SJCRH30 (cell line): Measurements from ENCODE around the gene STK32B. TPM values are rescaled to one million over a fixed set of nuclear protein-coding genes. Genes with fewer than 3 reads are reported as not detected.

ENCODE experiments used
- DNase-seq, 2 experiments: peaks; one replicate each; pipeline ENCODE4 v3.0.0-alpha.2; 2015 to 2020
- H3K27ac ChIP-seq: fragments of 250-450 bp; sonication (Bioruptor Pico); 2 replicates; pipeline ENCODE4 v1.5.1; 2020; ENCODE audit warnings: mild to moderate bottlenecking, moderate library complexity
- H3K27me3 ChIP-seq: fragments of 250-450 bp; sonication (Bioruptor Pico); 2 replicates; pipeline ENCODE4 v1.5.1; 2020; ENCODE audit warnings: mild to moderate bottlenecking, moderate library complexity
- H3K36me3 ChIP-seq: fragments of 250-450 bp; sonication (Bioruptor Pico); 2 replicates; pipeline ENCODE4 v1.5.1; 2020; ENCODE audit warnings: mild to moderate bottlenecking, moderate library complexity
- H3K4me1 ChIP-seq: fragments of 250-450 bp; sonication (Bioruptor Pico); 2 replicates; pipeline ENCODE4 v1.5.1; 2020; ENCODE audit warnings: mild to moderate bottlenecking, moderate library complexity
- H3K4me3 ChIP-seq: fragments of 250-450 bp; sonication (Bioruptor Pico); 2 replicates; pipeline ENCODE4 v1.5.1; 2020; ENCODE audit warnings: mild to moderate bottlenecking, moderate library complexity
- H3K9me3 ChIP-seq: fragments of 250-450 bp; sonication (Bioruptor Pico); replicated peaks from 2 replicates; pipeline ENCODE4 v1.5.1; 2020; ENCODE audit warnings: mild to moderate bottlenecking, moderate library complexity
- total RNA-seq: library from RNA; depleted of rRNA; stranded (reverse); fragments of >200 nt; shearing (Covaris generic); gene quantifications from 2 replicates; pipeline ENCODE4 v1.2.3, GENCODE V29; 2014

STK32B gene
- total RNA-seq, 1 experiment from 2014 or later = 0.20 TPM

DNA sequence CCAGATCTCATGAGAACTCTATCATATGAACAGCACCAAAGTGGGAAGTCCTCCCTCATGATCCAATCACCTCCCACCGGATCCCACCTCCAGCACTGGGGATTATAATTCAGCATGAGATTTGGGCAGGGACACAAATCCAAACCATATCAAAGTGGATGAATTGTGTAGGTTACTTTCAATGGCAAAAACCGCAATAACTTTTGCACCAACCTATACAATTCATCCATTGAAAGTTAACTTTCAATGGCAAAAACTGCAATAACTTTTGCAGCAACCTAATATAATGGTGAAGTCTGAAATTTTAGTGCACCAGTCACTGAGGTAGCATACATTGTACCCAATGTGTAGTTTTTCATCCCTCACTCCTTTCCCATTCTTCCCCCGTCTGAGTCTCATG lies 16.6 kb downstream of the STK32B start:
- no peak overlapping the region for H3K27ac ChIP-seq
- no peak overlapping the region for H3K4me3 ChIP-seq
- H3K9me3 ChIP-seq = no peaks in the 10 kb centered on the region
- no peaks in the 10 kb centered on the region for H3K4me1 ChIP-seq
- no peaks in the 10 kb centered on the region for H3K36me3 ChIP-seq
- no peak for DNase-seq
- H3K27me3 ChIP-seq = no peaks in the 10 kb centered on the region

DNA sequence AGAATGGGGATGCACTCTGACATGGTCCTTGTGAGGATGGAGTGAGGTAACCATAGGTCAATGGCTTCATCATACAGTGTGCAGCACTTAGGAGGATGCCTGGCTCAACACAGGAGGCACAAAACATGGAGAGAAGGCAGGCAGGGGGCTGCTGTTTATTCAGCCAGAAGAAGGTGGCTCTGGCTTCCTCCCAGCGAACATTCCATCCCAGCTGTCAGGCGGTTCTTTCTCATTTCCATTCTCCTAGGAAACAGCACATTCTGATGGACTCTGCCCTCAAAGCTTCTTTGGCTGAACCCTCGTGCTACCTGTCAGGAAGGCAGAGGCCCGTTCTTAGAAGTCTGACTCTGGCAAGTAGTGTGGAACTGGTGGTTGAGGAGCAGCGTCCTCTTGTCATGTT lies 18.6 kb downstream of the STK32B start:
- no peaks in the 10 kb centered on the region for H3K36me3 ChIP-seq
- DNase-seq = no peak
- no peaks in the 10 kb centered on the region for H3K4me1 ChIP-seq
- H3K27me3 ChIP-seq = no peaks in the 10 kb centered on the region
- no peak overlapping the region for H3K4me3 ChIP-seq
- no peak overlapping the region for H3K27ac ChIP-seq
- H3K9me3 ChIP-seq = no peaks in the 10 kb centered on the region

DNA sequence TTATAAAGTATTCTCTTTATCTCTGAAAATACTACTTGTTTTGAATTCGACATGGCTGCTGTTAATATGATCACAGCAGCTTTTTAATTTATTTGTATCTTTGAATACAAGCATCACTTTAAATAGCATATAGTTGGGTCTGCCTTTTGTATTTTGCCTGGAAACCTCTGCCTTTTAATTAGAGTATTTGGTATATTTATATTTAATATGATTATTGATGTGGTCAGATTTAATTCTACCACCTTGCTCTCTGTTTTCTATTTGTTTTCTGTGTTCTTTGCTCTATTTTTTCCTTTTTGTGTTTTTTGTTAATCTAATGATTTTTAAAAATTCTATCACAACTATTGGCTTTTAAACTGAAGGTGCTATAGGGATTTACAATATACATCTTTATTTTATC lies 21.7 kb downstream of the STK32B start:
- no peak overlapping the region for H3K4me3 ChIP-seq
- H3K9me3 ChIP-seq = no peaks in the 10 kb centered on the region
- DNase-seq = no peak
- H3K36me3 ChIP-seq = no peaks in the 10 kb centered on the region
- H3K27ac ChIP-seq = no peak overlapping the region
- H3K4me1 ChIP-seq = no peaks in the 10 kb centered on the region
- H3K27me3 ChIP-seq = no peaks in the 10 kb centered on the region

GRCh38 chr4:5078009-5078408 lies 26.7 kb downstream of the STK32B start:
- DNase-seq = peak in 1 of 2 experiments; percentile 9
- no peaks in the 10 kb centered on the region for H3K27me3 ChIP-seq
- H3K36me3 ChIP-seq = no peaks in the 10 kb centered on the region
- H3K9me3 ChIP-seq = no peaks in the 10 kb centered on the region
- no peaks in the 10 kb centered on the region for H3K4me1 ChIP-seq
- H3K4me3 ChIP-seq = no peak overlapping the region
- H3K27ac ChIP-seq = no peak overlapping the region

DNA sequence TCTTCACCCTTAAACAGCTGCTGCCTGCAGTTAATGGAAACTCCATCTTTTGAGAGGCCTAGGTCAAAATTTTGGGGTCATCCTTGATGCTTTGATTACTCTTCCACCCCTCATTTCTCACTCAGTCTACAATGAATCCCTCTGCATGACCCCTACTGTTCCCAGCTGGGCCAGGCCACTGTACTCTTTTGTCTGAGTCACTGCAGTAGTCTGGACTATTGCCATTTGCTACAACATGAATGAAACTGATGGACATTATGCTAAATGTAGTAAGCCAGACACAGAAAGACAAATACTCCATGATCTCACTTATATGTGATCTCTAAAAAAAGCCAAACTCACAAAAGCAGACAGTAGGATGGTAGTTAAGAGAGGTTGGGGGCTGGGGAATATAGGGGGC lies 28.3 kb downstream of the STK32B start:
- H3K4me1 ChIP-seq = no peaks in the 10 kb centered on the region
- H3K27ac ChIP-seq = no peak overlapping the region
- no peak for DNase-seq
- no peak overlapping the region for H3K4me3 ChIP-seq
- H3K9me3 ChIP-seq = no peaks in the 10 kb centered on the region
- H3K27me3 ChIP-seq = no peaks in the 10 kb centered on the region
- H3K36me3 ChIP-seq = no peaks in the 10 kb centered on the region

DNA sequence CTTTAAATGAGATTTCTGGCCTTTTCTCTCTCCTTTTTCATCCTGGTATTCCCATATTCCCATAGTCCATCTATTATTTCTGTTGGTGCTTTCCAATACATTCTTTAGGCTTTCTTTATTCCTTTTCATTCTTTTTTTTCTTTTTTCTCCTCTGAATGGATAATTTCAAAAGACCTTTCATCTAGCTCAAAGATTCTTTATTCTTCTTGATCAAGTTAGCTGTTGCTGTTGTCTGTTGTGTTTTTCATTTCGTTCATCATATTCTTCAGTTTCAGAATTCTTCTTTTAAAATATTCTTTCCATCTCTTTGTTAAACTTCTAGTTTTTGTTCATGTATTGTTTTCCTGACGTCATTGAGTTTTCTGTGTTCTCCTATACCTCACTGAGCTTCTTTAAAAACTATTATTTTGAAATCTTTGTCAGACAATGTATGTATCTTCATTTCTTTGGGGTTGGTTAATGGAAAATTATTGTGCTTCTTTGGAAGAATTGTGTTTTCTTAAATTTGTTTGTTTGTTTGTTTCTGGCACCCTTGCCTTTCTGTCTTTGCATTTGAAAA lies 30.2 kb downstream of the STK32B start:
- H3K27ac ChIP-seq = no peak overlapping the region
- H3K27me3 ChIP-seq = no peaks in the 10 kb centered on the region
- H3K9me3 ChIP-seq = no peaks in the 10 kb centered on the region; the same call in 1 of the 2 replicates
- no peak for DNase-seq
- H3K36me3 ChIP-seq = no peaks in the 10 kb centered on the region
- H3K4me3 ChIP-seq = no peak overlapping the region
- no peaks in the 10 kb centered on the region for H3K4me1 ChIP-seq

DNA sequence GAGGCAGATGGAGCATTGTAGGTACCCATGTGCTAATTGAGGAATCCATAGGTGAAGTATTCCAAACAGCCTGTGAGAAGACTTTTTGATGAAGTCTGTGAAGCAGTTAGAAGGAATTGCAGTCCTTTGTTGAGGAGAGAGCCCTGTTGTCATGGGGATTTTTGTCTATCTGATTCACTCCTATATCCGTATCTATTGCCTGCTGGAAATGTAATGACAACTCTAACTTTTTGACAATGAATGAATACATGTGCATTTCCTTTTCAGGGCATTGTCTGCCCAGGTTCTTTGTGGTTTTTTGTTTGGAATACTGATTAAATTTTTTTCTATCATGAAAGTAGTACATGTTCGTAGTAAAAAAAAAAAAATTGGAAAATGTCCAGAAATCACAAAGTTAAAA lies 31.1 kb downstream of the STK32B start:
- Histone ChIP-seq H3K27me3 (no peaks in the 10 kb centered on the region), H3K9me3 (no peaks in the 10 kb centered on the region; the same call in 1 of the 2 replicates), H3K36me3 (no peaks in the 10 kb centered on the region), H3K4me3 (no peak overlapping the region), H3K4me1 (no peaks in the 10 kb centered on the region), H3K27ac (no peak overlapping the region)
- no peak for DNase-seq

DNA sequence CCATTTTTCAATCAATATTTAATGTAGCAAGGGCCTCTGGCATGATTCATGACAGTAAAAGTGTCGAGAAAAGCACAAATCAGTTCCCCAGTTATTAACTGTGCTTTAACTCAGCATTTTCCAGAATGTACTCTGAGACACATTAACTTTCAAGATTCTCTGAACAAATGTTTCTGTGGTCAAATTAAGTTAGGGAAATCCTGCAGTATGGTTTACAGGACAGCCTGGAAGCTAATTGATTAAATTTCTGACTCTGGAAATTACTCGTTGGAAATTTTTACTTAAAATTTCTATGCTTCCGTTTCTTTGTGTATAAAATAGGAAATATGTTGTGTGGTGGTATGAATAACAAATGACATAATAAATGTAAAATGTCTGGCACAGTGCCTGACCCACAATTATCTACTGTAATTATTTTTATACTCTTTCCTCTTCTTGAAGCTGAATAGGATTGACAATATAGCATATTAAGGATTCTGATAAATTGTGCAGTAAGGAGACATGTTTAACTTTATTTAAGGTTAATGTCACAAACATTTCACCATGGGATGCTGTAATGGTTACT lies 33.7 kb downstream of the STK32B start:
- no peak for DNase-seq
- Histone ChIP-seq H3K4me1 (no peaks in the 10 kb centered on the region), H3K9me3 (peaks cover 5% of the 10 kb centered on the region; the same call in 1 of the 2 replicates), H3K36me3 (no peaks in the 10 kb centered on the region), H3K27ac (no peak overlapping the region), H3K4me3 (no peak overlapping the region), H3K27me3 (no peaks in the 10 kb centered on the region)

- no peaks in the 10 kb centered on the region for H3K36me3 ChIP-seq
- H3K27ac ChIP-seq = no peak overlapping the region
- no peak overlapping the region for H3K4me3 ChIP-seq
- DNase-seq = no peak
- H3K27me3 ChIP-seq = no peaks in the 10 kb centered on the region
- peaks cover 5% of the 10 kb centered on the region; the same call in 1 of the 2 replicates for H3K9me3 ChIP-seq
- H3K4me1 ChIP-seq = no peaks in the 10 kb centered on the region
Observed at GRCh38 chr4:5086535-5086934, 35.3 kb downstream of the STK32B start.

DNA sequence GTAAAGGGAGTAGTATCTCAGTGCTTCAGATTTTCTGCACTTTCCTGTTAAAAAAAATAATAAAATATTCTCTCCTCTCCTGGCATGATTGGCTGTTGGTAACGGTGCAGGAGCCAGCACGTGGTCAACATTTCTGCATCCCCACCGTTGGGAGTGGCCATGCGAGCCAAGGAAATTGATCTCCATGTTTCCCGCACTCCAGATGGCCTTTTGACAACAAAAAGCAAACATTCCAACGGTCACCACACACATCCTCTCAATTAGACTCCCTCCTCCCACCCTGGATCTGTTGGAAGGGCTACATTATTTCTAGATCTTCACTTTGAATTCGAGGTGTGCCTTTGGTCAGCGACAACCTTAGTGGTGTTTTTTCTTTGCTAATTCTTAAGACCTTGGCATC lies 45.0 kb downstream of the STK32B start:
- H3K4me1 ChIP-seq = no peaks in the 10 kb centered on the region
- DNase-seq = no peak
- no peak overlapping the region for H3K4me3 ChIP-seq
- H3K27ac ChIP-seq = no peak overlapping the region
- no peaks in the 10 kb centered on the region for H3K27me3 ChIP-seq
- H3K36me3 ChIP-seq = no peaks in the 10 kb centered on the region
- no peaks in the 10 kb centered on the region; the same call in 1 of the 2 replicates for H3K9me3 ChIP-seq

DNA sequence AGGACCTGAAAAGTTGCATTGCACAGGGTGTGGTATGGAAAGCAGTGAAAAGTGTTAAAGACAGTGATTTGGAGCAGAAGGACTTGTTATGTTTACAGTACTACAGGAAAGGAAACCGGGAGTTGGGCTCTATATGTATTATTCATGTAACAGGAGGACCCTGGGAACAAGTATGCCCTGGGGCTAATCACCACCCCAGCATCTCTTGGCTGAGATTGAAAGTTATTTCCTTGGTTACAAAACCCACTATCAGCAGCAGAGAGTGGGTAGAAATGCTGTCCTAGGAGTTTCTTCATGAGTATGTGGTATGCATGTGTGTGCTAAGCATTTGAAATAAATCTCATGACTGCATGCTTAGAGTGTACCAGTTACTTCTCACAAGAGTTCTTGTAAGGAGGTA lies 46.9 kb downstream of the STK32B start:
- no peaks in the 10 kb centered on the region for H3K4me1 ChIP-seq
- no peak overlapping the region for H3K4me3 ChIP-seq
- H3K9me3 ChIP-seq = no peaks in the 10 kb centered on the region; the same call in 1 of the 2 replicates
- H3K27me3 ChIP-seq = no peaks in the 10 kb centered on the region
- no peak overlapping the region for H3K27ac ChIP-seq
- H3K36me3 ChIP-seq = no peaks in the 10 kb centered on the region
- DNase-seq = peak in 1 of 2 experiments; percentile 27

DNA sequence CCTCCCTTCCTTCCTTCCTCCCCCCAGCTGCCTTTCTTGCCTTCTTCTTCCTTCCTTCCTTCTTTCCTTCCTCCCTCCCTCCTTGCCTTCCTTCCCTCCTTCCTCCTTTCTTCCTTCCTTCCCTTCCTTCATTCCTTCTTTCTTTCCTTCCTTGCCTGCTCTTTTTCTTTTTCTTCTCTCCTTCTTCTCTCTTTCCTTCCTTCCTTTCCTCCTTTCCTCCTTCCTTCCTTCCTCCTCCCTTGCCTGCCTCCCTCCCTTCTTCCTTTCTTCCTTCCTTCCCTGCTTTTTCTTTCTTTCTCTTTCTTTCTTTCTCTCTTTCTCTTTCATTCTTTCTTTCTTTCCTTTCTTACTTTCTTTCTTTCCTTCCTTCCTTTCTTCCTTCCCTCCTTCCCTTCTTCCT lies 49.1 kb downstream of the STK32B start:
- no peak for DNase-seq
- Histone ChIP-seq H3K27me3 (no peaks in the 10 kb centered on the region), H3K4me1 (no peaks in the 10 kb centered on the region)

GRCh38 chr4:5100986-5101385 lies 49.7 kb downstream of the STK32B start:
- H3K27ac ChIP-seq = no peak overlapping the region
- H3K27me3 ChIP-seq = no peaks in the 10 kb centered on the region
- H3K4me1 ChIP-seq = no peaks in the 10 kb centered on the region
- no peak for DNase-seq
- H3K36me3 ChIP-seq = no peaks in the 10 kb centered on the region
- H3K9me3 ChIP-seq = no peaks in the 10 kb centered on the region; the same call in 1 of the 2 replicates
- no peak overlapping the region for H3K4me3 ChIP-seq

More for the DNA sequence above, 49.1 kb downstream of the STK32B start:
- Histone ChIP-seq H3K36me3 (no peaks in the 10 kb centered on the region), H3K27ac (no peak overlapping the region), H3K9me3 (no peaks in the 10 kb centered on the region; the same call in 1 of the 2 replicates), H3K4me3 (no peak overlapping the region)

- H3K27ac ChIP-seq = no peak overlapping the region
- no peaks in the 10 kb centered on the region for H3K4me1 ChIP-seq
- H3K27me3 ChIP-seq = no peaks in the 10 kb centered on the region
- no peaks in the 10 kb centered on the region for H3K36me3 ChIP-seq
- DNase-seq = no peak
- H3K4me3 ChIP-seq = no peak overlapping the region
- no peaks in the 10 kb centered on the region; the same call in 1 of the 2 replicates for H3K9me3 ChIP-seq
Observed at GRCh38 chr4:5101571-5101970, 50.3 kb downstream of the STK32B start.

DNA sequence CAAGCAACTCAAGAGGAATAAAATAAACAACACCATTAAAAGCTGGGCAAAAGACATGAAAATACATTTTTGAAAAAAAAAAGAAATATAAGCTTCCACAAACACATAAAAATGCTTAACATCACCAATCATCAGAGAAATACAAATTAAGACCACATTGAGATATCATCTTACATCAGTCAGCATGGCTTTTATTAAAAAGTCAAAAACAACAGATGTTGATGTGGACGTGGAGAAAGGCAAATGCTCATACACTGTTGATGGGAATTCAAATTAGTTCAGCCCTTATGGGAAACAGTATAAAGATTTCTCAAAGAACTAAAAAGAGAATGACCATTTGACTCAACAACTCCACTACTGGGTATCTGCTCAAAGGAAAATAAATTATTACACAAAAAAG lies 59.6 kb downstream of the STK32B start:
- peaks cover 16% of the 10 kb centered on the region; the same call in 1 of the 2 replicates for H3K4me1 ChIP-seq
- no peaks in the 10 kb centered on the region for H3K9me3 ChIP-seq
- H3K36me3 ChIP-seq = no peaks in the 10 kb centered on the region
- no peak for DNase-seq
- H3K4me3 ChIP-seq = no peak overlapping the region
- H3K27me3 ChIP-seq = no peaks in the 10 kb centered on the region
- no peak overlapping the region for H3K27ac ChIP-seq
